HG02571 (cell line): Measurements from ENCODE around the gene TUBB3.
"Not testable (repeated sequence)": the region's sequence is repeated elsewhere in the genome, so short reads cannot be mapped to it uniquely, and the experiment has no call there.

Experiments used
- ATAC-seq: cut with Tn5 transposase; IDR thresholded peaks from one replicate; pipeline ENCODE4 v1.9.1; 2021; ENCODE audit warnings: mild to moderate bottlenecking, moderate library complexity; ENCODE audit not compliant: unreplicated experiment

Gene TUBB3

DNA sequence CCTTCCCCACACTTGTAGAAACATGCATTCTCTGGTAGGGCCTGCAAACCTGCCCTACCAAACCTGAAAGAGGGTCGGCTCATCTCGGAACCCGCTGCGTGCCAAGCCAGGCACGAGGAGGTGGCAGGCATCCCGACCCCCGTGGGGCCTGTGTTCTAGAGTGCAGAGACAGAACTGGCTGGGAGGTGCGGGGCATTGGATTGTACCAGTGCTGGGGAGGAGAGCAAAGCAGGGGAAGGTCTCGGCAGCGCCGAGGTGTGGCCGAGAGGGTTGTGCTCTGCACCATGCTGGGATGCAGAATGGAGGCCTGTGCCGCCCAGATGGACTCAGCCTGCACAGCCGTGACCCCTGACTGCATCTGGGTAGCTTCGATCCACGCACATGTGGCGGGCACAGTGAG lies 22.3 kb upstream of the TUBB3 start:
- ATAC-seq: no peak

DNA sequence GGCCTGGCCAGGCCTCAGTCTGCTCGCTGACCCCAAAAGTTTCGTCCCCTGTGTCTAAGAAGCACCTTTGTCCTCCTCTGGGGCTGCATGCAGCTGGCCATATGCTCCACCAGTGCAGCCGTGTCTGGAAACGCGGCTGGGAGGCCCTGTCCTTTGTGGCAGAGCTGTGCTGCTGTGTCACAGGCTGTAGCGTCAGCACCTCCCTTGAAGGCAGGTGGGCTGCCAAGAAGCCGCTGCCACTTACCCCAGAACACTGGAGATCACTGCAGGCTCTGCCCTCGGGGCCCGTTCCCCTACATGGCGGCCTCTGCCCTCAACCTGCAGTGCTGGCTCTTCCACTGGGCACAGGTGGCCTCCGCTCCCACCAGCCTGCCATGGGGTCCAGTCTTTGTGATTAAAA lies 20.2 kb upstream of the TUBB3 start:
- no peak for ATAC-seq

DNA sequence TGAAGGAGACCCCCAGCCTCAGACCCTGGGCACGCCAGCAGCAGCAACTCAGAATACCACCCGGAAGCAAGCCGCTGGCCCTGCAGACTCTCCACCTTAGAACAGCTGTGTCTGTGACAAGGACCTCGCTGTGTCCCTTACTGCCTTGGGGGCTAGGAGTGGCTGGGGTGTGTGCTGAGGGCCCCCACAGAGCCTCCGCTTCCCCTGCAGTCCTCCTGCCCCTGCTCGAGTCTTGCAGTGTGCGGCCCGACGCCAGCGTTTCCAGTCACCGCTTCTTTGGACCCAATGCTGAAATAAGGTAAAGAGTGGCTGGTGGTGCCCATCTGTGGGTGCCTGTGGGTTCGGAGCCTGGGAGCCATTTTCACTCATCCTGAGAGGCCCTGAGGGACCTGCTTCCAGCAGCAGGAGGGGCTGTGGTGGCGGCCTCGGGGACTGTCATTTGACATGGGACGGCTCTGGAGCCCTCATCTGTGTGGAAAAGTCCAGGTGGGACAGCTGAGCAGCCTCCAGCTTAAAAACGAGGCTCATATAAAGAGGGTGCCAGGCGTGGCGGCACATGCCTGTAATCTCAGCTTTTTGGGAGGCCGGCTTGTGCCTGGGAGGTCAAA lies 19.1 kb upstream of the TUBB3 start:
- ATAC-seq: no peak

DNA sequence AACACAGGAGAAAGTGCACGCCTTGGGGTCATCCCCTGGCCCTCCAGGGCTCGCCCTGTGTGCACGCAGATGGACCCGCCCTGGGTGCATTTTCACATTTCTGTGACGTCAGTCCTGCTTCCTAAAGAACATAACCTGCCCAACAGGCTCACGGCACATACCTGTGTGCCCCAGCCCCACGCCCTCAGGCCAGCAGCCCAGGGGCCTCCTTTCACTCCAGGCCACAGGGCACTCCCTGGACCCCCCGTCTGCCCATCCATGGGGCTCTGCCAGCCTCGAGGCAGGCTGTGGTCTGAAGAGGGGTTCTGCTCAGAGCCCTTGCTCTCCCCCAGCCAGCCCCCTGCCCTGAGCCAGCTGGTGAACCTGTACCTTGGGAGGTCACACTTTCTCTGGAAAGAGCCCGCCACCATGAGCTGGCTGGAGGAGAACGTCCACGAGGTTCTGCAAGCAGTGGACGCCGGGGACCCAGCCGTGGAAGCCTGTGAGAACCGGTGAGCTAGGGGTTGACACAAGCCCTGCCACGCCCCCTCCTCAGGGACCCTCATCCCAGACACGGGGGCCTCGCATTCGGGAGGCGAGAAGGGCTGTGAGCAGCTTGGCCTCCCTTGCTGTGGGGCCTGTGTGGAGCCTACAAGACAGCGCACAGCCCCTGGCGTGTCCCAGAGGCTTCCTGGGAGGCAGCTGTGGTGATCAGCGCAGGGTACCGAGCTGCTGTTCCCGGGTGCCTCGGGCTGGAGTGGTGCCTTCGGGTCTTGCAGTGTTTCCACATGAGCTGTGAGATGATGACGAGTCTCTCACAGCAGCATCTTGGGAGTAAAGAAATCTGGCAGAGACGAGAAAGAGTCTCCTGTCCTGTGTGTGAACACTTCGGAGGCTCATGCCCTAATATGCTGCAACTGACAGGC lies 18.3 kb upstream of the TUBB3 start:
- ATAC-seq: no peak

DNA sequence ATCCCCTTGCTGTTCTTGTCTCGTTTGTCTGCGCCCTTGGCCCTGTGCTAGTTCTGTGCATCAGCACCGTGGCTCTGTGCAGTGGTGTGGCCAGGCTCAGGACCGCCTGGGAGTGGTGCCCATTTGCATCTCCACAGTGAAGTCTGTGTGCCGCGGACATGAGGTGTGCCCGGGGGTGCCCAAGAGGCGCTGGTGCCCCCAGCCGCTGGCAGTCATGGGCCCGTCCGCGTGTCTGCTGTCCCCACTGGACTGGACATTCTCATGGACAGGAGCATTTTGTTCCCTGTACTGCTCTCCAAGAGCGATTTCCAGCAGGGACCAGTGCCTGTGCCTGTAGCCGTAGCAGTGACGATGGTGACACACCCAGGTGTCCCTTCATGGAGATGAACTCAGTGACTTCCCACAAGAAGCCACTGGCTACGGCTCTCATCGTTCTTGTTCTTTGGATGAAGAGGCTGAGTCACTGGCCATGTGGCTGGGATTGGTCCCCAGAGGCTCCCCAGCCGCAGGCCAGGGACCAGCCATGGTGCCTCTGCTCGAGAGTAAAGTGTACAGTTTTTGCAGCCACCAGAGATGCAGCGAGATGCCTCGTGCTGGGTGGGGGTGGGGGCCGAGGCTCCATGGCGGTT lies 17.5 kb upstream of the TUBB3 start:
- ATAC-seq: no peak

DNA sequence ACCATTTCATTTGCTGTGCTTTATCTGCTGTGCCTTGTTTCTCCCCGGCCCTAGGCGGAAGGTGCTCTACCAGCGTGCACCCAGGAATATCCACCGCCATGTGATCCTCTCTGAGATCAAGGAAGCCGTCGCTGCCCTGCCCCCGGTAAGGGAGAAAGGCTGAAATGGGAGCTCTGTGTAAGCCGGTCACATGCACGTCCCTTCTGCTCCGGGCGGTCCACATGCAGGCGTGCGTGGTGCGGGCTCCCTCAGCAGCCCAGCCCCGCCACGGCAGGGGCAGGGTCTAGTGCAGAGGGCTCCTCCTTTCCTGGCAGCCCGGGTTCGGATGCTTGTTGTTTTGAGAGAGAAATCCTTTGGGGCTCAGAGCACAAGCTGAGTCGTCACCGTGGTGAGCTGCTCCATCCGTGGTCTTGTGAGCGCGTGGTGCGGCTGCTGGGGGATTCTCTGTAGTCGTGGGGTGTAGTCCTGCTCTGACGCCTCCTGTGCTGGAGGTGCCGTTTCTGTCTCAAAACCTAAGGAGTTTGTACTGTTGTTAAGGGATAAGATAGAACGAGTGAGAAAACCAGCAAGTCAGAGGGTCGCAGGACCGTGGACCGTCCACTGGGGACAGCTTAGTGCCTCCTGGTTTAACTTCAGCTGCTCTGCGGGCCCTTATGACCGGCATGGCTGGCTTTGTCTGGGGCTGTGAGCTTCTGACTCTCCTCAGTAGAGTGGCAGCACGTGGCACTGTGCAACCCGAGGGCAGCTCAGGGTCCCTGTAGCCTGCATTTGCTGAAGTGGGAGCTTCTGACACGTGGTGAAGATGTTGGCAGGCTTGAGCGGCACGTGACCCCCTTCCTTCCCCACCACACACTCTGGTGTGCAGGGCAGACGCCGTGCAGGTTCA lies 16.8 kb upstream of the TUBB3 start:
- ATAC-seq: no peak

DNA sequence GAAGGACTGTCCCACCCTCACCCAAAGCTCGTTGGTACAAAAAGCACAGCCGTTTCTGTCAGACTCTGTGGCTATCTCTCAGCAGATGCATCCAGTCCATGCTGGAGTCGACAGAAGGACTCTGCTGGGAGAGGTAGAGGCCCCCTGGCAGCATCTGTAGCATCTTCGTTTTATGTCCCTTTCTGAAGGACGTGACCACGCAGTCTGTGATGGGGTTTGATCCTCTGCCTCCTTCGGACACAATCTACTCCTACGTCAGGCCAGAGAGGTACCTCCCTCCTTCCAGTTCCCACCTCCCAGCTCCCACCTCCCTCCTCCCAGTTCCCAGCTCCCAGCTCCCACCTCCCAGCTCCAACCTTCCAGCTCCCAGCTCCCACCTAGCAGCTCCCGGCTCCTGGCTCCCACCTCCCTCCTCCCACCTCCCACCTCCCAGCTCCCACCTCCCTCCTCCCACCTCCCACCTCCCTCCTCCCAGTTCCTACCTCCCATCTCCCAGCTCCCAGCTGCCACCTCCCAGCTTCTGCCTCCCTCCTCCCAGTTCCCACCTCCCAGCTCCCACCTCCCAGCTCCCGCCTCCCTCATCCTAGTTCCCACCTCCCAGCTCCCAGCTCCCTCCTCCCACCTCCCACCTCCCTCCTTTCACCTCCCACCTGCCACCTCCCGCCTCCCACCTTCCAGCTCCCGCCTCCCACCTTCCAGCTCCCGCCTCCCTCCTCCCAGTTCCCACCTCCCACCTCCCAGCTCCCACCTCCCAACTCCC lies 15.9 kb upstream of the TUBB3 start:
- no peak for ATAC-seq

DNA sequence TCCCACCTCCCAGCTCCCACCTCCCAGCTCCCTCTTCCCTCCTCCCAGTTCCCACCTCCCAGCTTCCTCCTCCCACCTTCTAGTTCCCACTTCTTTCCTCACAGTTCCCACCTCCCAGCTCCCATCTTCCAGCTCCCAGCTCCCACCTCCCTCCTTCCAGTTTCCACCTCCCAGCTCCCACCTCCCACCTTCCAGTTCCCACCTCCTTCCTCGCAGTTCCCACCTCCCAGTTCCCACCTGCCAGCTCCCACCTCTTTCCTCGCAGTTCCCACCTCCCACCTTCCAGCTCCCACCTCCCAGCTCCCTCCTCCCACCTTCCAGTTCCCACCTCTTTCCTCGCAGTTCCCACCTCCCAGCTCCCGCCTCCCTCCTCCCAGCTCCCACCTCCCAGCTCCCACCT lies 14.9 kb upstream of the TUBB3 start:
- ATAC-seq: no peak

DNA sequence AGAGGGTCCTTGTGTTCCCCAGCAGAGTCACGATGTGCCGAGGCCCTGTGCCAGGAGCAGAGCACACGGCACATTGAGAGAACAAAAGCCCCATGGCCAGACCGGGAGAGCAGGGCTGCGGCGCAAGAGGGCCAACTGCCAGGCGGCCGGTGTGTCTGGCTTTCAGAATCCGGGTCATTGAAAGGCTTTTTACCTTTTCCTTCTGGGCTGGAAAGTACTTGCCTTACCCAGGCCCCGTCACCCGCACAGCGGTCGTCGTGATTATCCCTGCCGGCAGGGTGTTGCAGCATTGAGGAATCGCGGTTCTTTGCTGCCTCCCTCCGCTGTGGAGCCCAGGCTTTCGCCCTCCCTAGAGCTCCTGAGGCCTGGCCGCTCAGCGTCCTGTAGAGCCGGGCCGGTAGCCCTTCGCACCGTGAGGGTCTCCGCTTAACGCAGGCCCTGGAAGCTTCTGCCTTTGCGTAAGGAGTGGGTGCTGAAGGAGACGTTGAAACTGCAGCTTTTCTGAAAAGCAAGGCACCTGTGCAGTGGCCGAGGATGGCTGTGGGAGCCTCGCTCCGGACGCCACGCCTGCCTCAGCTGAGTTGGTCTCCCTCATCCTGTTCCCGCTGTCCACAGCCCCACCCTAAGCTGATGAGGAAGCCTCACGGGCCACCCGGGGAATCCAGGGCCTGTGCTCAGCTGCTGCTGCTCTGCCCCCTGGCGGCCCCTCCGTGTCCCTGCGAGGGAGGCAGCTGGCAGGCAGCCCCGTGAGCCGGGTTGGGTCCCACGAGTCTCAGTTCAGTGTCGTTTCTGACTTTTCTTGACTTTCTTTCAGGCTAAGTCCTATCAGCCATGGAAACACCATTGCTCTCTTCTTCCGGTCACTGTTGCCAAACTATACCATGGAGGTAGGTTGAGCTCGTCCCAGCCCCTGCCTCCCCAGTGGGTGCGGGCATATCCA lies 13.1 kb upstream of the TUBB3 start:
- no peak for ATAC-seq

DNA sequence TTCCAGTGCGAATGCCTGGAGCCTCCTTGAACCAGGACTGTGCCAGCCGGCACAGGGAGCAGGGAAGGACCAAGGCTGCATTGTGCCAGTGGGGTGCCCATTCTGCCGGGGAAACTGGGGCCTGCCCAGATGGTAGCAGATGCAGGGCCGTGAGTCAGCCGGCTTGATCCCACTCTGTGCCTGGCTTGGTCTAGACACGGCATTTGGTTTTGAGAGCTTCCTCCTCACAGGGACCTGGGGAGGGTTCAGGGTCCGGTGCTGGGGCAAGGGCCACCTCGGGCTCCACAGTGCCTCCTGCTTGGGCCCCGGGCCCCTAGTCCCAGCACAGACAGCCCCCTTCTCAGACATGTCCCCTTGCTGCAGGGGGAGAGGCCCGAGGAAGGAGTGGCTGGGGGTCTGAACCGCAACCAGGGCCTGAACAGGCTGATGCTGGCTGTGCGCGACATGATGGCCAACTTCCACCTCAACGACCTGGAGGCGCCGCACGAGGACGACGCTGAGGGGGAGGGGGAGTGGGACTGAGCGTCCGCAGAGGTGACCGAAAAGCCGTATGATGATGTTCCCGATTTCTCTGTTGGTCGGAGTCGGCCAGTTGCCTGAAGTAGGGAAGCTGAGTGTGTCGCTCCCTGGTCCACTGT lies 12.3 kb upstream of the TUBB3 start:
- no peak for ATAC-seq

DNA sequence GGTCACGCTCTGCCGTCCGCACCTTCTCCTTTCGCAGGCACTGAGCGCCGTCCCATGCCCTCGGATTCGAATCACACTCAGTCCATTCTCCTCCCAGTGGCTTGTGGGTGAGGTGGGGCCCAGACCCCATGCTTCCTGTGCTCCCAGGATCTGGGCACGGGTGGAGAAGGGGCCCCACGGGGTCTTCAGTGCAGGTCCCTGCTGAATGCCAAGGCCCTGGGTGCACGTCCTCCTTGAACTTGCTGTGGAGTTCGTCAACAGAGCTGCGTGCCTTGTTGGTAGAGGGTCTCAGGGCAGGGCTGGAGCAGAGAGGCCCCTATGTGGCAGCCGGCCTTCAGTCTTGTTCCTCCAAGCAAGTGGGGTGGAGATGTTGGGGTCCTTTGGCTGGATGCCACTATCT lies 11.8 kb upstream of the TUBB3 start:
- ATAC-seq: no peak

DNA sequence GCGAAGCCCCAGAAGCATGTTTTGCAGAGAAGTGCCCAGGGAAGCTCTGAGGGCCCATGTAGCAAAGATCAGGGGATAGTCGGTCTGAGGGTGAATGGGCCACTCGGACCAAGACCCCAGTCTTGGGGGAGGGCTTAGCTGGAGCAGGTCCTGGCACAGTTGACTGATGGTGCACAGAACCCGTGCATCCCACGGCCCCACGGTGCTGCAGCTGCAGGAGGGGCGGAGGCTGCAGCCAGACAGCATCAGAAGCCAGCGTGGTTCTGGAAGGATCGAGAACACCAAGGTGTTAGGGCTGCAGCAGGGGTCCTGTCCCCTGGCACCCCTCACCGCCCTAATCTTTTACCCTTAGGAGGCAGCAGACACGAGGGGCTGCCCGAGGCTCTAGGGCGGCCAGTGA lies 11.0 kb upstream of the TUBB3 start:
- no peak for ATAC-seq

DNA sequence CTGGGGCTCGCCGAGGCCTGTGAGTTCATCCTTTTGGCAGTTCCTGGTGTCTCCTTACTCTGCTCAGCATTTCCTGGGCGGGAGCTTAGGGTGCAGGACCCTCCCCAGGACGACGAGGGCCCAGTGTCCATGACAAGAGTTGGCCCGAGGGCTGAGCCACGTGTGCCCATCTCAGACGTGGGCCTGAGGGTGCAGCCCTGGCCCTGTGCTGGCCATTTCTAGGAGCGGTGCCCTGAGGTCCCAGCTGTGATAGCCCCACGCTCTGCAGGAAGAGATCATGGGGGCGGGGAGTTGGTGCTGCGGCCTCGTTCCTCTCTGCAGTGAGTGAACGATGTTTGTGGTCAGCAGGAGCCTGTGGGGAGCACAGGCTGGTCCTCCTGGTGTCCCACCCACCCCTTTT lies 10.5 kb upstream of the TUBB3 start:
- ATAC-seq: no peak

DNA sequence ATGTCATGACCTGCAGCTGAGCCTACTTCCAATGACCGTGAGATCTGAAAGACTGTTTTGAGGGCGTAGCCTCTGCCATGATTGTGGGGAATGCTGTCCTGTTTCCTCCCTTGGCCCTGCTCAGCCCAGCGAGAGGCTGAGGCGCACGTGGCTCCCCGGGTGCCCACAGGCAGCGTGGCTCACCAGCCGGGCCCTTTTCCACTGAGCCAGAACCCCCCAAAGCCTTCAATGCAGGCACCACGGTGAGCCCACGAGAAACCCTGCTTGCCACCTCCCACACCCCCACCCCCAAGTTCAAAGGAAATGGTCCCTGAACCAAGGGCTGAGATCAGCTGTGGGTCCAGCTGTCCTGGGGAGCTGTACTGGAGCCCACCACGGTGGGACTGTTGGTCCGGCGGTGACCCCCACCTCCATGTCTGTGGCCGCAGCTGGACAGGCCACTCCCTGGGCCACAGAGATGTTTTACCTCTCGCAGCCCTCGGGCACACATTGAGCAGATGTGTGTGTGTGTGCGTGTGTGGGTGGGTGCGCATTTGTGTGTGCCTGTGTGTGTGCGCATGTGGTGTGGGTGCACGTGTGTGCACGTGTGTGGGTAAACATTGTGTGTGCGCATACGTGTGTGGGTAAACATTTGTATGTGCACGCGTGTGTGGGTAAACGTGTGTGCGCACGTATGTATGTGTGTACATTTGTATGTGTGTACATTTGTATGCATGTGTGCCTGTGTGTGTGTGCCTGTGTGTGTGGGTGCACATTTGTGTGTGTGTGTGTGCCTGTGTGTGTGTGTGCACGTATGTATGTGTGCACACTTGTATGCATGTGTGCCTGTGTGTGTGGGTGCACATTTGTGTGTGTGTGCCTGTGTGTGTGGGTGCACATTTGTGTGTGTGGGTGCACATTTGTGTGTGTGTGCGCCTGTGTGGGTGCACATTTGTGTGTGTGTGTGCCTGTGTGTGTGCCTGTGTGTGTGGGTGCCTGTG lies 9.4 kb upstream of the TUBB3 start:
- no peak for ATAC-seq

DNA sequence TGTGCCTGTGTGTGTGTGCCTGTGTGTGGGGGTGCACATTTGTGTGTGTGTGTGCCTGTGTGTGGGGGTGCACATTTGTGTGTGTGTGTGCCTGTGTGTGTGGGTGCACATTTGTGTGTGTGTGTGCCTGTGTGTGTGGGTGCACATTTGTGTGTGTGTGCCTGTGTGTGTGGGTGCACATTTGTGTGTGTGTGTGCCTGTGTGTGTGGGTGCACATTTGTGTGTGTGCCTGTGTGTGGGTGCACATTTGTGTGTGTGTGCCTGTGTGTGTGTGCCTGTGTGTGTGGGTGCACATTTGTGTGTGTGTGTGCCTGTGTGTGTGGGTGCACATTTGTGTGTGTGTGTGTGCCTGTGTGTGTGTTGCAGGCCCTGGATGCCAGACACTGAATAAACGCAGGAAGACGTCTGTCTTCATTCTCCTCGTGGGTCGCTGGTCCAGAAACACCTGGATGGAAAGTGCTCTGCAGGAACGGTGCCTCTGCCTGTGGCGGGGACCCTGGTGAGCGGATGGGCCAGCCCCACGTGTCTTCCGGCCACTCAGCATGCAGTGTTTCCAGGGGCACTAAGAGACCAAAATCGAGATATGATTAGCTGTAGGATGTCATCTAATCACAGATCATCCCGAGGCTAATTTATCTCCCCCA lies 8.4 kb upstream of the TUBB3 start:
- ATAC-seq: not testable (repeated sequence)

DNA sequence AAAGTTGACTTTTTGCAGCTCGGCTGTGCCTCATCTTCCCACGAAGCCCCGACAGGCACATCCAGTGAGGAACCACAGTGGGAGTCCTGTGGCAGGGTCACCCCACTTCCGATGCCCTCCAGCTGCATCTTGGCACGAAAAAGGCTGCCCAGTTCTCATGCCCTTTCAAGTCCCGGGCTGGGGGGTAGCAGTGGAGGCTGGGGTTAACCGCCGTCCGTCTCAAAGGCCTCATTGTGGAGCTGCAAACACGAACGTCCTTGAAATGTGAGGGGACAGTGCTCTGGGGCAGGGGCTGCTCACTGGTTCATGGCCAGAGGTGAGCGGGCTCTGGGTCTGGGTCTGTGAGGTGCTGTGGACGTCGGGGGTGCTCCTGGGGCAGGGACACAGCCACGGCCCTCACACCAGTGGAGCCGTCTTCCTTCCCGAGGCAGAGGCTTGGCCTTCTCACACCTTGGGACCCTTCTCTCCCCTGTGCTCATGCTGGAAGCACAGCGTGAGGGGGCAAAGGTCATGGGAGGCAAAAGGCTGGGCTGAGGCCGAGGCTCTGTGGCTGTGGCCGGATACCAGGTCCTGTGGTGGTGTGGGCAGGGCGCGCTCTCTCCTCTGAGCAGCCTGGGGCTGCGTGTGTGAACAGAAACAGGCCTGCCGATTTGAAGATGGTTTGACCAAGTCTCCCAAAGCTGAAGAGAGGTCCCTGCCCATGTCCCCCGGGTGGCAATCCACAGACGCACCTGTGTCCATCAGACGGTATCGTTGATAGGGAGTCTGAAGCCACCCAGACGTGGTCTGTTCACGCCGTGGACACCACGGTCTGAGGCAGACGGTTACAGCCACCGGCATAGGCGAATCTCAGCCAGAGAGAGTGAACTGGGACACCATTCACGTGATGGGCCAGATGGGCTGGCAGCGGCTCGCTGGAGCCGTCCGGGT lies 7.6 kb upstream of the TUBB3 start:
- no peak for ATAC-seq
